B cell (primary cell): ENCODE data around the gene ADAM30. TPM values are rescaled to one million over a fixed set of nuclear protein-coding genes. Genes with fewer than 3 reads are reported as not detected.

Source experiments
- ATAC-seq: fragments of 200-7000 bp; cut with Tn5 transposase; one replicate; pipeline ENCODE4 v1.10.0; 2021; ENCODE audit warnings: low read depth, mild to moderate bottlenecking, moderate number of reproducible peaks, moderate library complexity
- CTCF ChIA-PET: fragments of 350-600 bp; sonication (Branson Sonifier 250); formaldehyde crosslinking; loops from one replicate; lab custom pipeline; 2021; ENCODE audit warnings: antibody characterized with exemption, inconsistent platforms; lab: Charles Lee
- POLR2A ChIA-PET: fragments of 350-600 bp; sonication (Branson Sonifier 250); formaldehyde crosslinking; loops from one replicate; lab custom pipeline; 2021; ENCODE audit warnings: antibody characterized with exemption; lab: Charles Lee
- DNase-seq: peaks from one replicate; pipeline ENCODE4 v3.0.0; 2013
- H2AFZ ChIP-seq: 2 replicates; pipeline ENCODE4 v1.6.1; 2012; ENCODE audit warnings: mild to moderate bottlenecking, low read depth, low read length; ENCODE audit not compliant: insufficient read depth, poor library complexity, severe bottlenecking
- H3K27ac ChIP-seq, 2 donors: 1 replicate in 1 of 2; 2 replicates in 1 of 2; pipeline ENCODE4 v1.5.1; 2012 to 2013; ENCODE audit warnings: low read length in 2 of 2, mild to moderate bottlenecking in 2 of 2, moderate library complexity in 1 of 2
- H3K27me3 ChIP-seq, 4 experiments: fragments of 200-600 bp in 1 of 4; sonication (generic) in 1 of 4; replicated peaks in 1 of 4; 1 replicate in 2 of 4; 2 replicates in 2 of 4; pipeline versions ENCODE4 v1.6.1 to v1.7.0; 2013 to 2016; ENCODE audit warnings: low read length in 3 of 4, mild to moderate bottlenecking in 2 of 4, mixed read lengths in 1 of 4, moderate library complexity in 1 of 4; ENCODE audit not compliant: insufficient read depth in 4 of 4, control insufficient read depth in 3 of 4; ENCODE audit errors: control extremely low read depth in 1 of 4
- H3K36me3 ChIP-seq, 2 experiments: replicated peaks in 1 of 2; 1 replicate in 1 of 2; 2 replicates in 1 of 2; pipeline versions ENCODE4 v1.6.1 to v1.7.1; 2013; ENCODE audit warnings: low read length in 1 of 2; ENCODE audit not compliant: insufficient read depth in 2 of 2, control insufficient read depth in 1 of 2; ENCODE audit errors: control extremely low read depth in 1 of 2, extremely low read depth in 1 of 2
- H3K4me1 ChIP-seq, 2 donors: fragments of 200-600 bp in 1 of 2; sonication (generic) in 1 of 2; 1 replicate in 1 of 2; 2 replicates in 1 of 2; pipeline versions ENCODE4 v1.5.1 to v1.6.1; 2013 to 2017; ENCODE audit warnings: low read length in 2 of 2; ENCODE audit not compliant: control insufficient read depth in 2 of 2, insufficient read depth in 2 of 2
- H3K4me2 ChIP-seq: replicated peaks from 2 replicates; pipeline ENCODE3; 2012; ENCODE audit warnings: mild to moderate bottlenecking, low read depth, low read length; ENCODE audit not compliant: poor library complexity, severe bottlenecking
- H3K4me3 ChIP-seq, 5 experiments: fragments of 200-600 bp in 1 of 5; sonication (generic) in 1 of 5; 1 replicate in 3 of 5; 2 replicates in 2 of 5; pipeline versions ENCODE4 v1.5.1 to v1.7.0; 2011 to 2016; ENCODE audit warnings: low read length in 4 of 5, mild to moderate bottlenecking in 4 of 5, low read depth in 2 of 5, control low read depth in 1 of 5, moderate library complexity in 1 of 5; ENCODE audit not compliant: insufficient read depth in 1 of 5; ENCODE audit errors: control extremely low read depth in 1 of 5, extremely low read depth in 1 of 5
- H3K79me2 ChIP-seq: fragments of 200-600 bp; sonication (generic); one replicate; pipeline ENCODE4 v1.6.0; 2016; ENCODE audit warnings: low read length; ENCODE audit not compliant: control insufficient read depth, insufficient read depth
- H3K9ac ChIP-seq: fragments of 200-600 bp; sonication (generic); 2 replicates; pipeline ENCODE4 v1.6.1; 2017; ENCODE audit warnings: mild to moderate bottlenecking, low read length, moderate library complexity
- H3K9me3 ChIP-seq, 3 donors: one replicate each; pipeline versions ENCODE4 v1.6.1 to v1.7.1; 2013; ENCODE audit warnings: low read length in 2 of 3; ENCODE audit not compliant: control insufficient read depth in 2 of 3, insufficient read depth in 1 of 3; ENCODE audit errors: control extremely low read depth in 1 of 3
- H4K20me1 ChIP-seq: 2 replicates; pipeline ENCODE4 v1.6.0; 2012; ENCODE audit warnings: mild to moderate bottlenecking, low read length; ENCODE audit not compliant: insufficient read depth, control insufficient read depth, poor library complexity, severe bottlenecking
- H3K27ac Mint-ChIP-seq: one replicate; pipeline ENCODE4 v1.8.0; 2021; ENCODE audit warnings: mixed read lengths
- H3K27me3 Mint-ChIP-seq: one replicate; pipeline ENCODE4 v1.8.0; 2021; ENCODE audit warnings: mixed read lengths
- H3K4me1 Mint-ChIP-seq: one replicate; pipeline ENCODE4 v1.8.0; 2021; ENCODE audit warnings: mixed read lengths
- H3K4me3 Mint-ChIP-seq: one replicate; pipeline ENCODE4 v1.8.0; 2021; ENCODE audit warnings: mixed read lengths
- H3K9me3 Mint-ChIP-seq: one replicate; pipeline ENCODE4 v1.8.0; 2022; ENCODE audit warnings: mixed read lengths; ENCODE audit not compliant: insufficient read depth
- CTCF ChIP-seq: fragments of 200-600 bp; IDR thresholded peaks from one replicate; pipeline ENCODE4 v1.8.0; 2022; ENCODE audit warnings: antibody characterized with exemption, mild to moderate bottlenecking
- EZH2 ChIP-seq: IDR thresholded peaks from 2 replicates; pipeline ENCODE4 v1.6.1; 2012; ENCODE audit warnings: borderline replicate concordance, low read depth, mild to moderate bottlenecking, moderate library complexity, low read length; ENCODE audit not compliant: insufficient read depth, poor library complexity, severe bottlenecking
- WGBS: methylation state at CpG from one replicate; pipeline ENCODE4 v1.1.5; 2013; ENCODE audit warnings: missing lambda C conversion rate; ENCODE audit not compliant: insufficient coverage; 5-methylcytosine and 5-hydroxymethylcytosine counted together
- intact Hi-C: fragments of 100-400 bp; cut with micrococcal nuclease; formaldehyde crosslinking; loops from one replicate; pipeline ENCODE4 v1.10.0; 2022
- polyA plus RNA-seq: library from polyadenylated mRNA; depleted of rRNA; stranded (reverse); fragments of >200 nt; gene quantifications from 2 replicates; pipeline ENCODE4 v1.2.3, GENCODE V29; 2012
- total RNA-seq, 2 donors: library from RNA; stranded (reverse); fragments of 120-200 nt in 1 of 2; gene quantifications; 1 replicate in 1 of 2; 2 replicates in 1 of 2; pipeline versions ENCODE4 v1.2.3 to v1.2.4, GENCODE V29; 2013 to 2022

Gene ADAM30
- total and polyA plus RNA-seq, 2 donors (not counting 1 experiment from before 2014, with no cell fraction given) = not detected

- no peak overlapping the region for H2AFZ ChIP-seq
- Mint-ChIP-seq H3K27ac (no peak overlapping the region), H3K9me3 (peaks cover 15% of the 10 kb centered on the region), H3K4me3 (no peak overlapping the region), H3K4me1 (no peaks in the 10 kb centered on the region), H3K27me3 (no peaks in the 10 kb centered on the region)
- no CpG with 5 or more reads among the region's 1 CpG for WGBS
- ATAC-seq (no peak), DNase-seq (no peak)
- peaks cover 3 to 7% (median 3%) of the 10 kb centered on the region in 3 donors for H3K9me3 ChIP-seq
- intact Hi-C loops = no loop called here
- CTCF ChIA-PET = no interaction called here
- peaks cover 4% of the 10 kb centered on the region for H4K20me1 ChIP-seq
- TF ChIP-seq EZH2 (no peak), CTCF (no peak)
- H3K4me3 ChIP-seq = no peak overlapping the region
- H3K79me2 ChIP-seq = no peaks in the 10 kb centered on the region
- H3K36me3 ChIP-seq = peaks cover 29 to 84% of the 10 kb centered on the region in 2 experiments
- H3K27ac ChIP-seq = no peak overlapping the region
- POLR2A ChIA-PET = no interaction called here
- no peaks in the 10 kb centered on the region for H3K4me1 ChIP-seq
- H3K4me2 ChIP-seq = no peak overlapping the region
- H3K27me3 ChIP-seq = no peaks in the 10 kb centered on the region
- no peak overlapping the region for H3K9ac ChIP-seq
Measured at GRCh38 chr1:119929643-119930315, 33.5 kb upstream of the ADAM30 start.

- Mint-ChIP-seq H3K4me3 (no peak overlapping the region), H3K9me3 (no peaks in the 10 kb centered on the region), H3K4me1 (no peaks in the 10 kb centered on the region), H3K27me3 (no peaks in the 10 kb centered on the region), H3K27ac (no peak overlapping the region)
- intact Hi-C loops = no loop called here
- Histone ChIP-seq H3K79me2 (no peaks in the 10 kb centered on the region), H3K4me2 (no peak overlapping the region), H4K20me1 (peaks cover 7% of the 10 kb centered on the region), H3K27me3 (no peaks in the 10 kb centered on the region), H2AFZ (no peak overlapping the region), H3K9me3 (no peaks in the 10 kb centered on the region), H3K4me3 (no peak overlapping the region), H3K4me1 (no peaks in the 10 kb centered on the region), H3K36me3 (peaks cover 21 to 92% of the 10 kb centered on the region in 2 experiments), H3K27ac (no peak overlapping the region), H3K9ac (no peak overlapping the region)
- ATAC-seq (no peak), DNase-seq (no peak)
- ChIA-PET POLR2A (no interaction called here), CTCF (interaction anchor here (1.7 kb wide), 1 partner anchor 22 kb away, joined by 4 read pairs; no protein-coding TSS in a partner anchor)
- 100% methylated on average over 2 of the region's 3 CpGs for WGBS
- TF ChIP-seq EZH2 = no peak
- no peak for TF ChIP-seq CTCF
Measured at GRCh38 chr1:119926553-119926952, 30.2 kb upstream of the ADAM30 start.
